GM10266 (cell line): ENCODE results near the gene COPE.

Source experiments
- DNase-seq: peaks from one replicate; pipeline ENCODE4 v3.0.0; 2012; ENCODE audit errors: extremely low spot score
- TF ChIP-seq, protein P1 (sequence below): IDR thresholded peaks from 2 replicates; pipeline ENCODE4 v1.5.1; 2012; ENCODE audit warnings: mild to moderate bottlenecking, low read depth; ENCODE audit not compliant: control insufficient read depth, insufficient read depth; ENCODE audit errors: missing control alignments

Gene COPE

DNA sequence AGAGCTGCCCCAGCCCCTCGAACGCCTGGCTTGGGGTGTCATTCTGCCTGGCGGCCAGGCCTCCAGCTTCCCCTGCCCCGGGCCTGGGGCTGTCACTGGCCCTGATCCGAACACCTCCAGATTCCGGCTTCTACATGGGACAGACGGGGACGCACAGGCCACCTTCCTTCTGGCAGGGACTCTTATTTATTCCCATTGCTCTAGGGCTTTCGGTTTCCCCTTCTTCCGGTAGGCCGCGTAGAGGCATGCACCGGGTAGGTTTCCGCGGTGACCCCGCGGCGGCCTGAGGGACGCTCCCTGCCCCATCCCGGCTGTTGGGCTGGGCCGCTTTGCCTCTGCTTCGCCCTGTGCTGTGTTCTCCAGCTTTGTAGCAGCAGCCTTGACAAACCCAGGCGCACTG is 51.4 kb downstream of the COPE start:
- TF ChIP-seq, protein P1, sequence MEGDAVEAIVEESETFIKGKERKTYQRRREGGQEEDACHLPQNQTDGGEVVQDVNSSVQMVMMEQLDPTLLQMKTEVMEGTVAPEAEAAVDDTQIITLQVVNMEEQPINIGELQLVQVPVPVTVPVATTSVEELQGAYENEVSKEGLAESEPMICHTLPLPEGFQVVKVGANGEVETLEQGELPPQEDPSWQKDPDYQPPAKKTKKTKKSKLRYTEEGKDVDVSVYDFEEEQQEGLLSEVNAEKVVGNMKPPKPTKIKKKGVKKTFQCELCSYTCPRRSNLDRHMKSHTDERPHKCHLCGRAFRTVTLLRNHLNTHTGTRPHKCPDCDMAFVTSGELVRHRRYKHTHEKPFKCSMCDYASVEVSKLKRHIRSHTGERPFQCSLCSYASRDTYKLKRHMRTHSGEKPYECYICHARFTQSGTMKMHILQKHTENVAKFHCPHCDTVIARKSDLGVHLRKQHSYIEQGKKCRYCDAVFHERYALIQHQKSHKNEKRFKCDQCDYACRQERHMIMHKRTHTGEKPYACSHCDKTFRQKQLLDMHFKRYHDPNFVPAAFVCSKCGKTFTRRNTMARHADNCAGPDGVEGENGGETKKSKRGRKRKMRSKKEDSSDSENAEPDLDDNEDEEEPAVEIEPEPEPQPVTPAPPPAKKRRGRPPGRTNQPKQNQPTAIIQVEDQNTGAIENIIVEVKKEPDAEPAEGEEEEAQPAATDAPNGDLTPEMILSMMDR: no peak
- no peak for DNase-seq

- TF ChIP-seq, protein P1: no peak
- DNase-seq: no peak
Observed at GRCh38 chr19:18867199-18867598, 52.0 kb downstream of the COPE start.

DNA sequence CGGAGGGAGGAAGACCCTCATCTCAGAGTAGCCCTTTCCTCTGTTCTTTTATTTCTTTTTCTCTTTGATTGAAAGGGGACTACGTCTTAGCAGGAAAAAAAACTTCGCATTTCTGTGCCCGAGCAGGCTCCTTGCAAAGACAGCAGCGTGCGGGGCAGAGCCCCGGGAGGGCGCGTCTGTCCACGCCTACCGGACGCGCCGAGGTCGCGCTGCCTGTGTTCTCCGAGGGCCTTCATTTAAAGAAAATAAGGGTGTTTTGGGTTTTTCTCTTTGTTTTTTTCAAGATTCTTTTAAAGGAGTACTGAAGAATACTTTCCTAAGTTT is 52.4 kb downstream of the COPE start:
- no peak for DNase-seq
- TF ChIP-seq, protein P1: no peak

DNA sequence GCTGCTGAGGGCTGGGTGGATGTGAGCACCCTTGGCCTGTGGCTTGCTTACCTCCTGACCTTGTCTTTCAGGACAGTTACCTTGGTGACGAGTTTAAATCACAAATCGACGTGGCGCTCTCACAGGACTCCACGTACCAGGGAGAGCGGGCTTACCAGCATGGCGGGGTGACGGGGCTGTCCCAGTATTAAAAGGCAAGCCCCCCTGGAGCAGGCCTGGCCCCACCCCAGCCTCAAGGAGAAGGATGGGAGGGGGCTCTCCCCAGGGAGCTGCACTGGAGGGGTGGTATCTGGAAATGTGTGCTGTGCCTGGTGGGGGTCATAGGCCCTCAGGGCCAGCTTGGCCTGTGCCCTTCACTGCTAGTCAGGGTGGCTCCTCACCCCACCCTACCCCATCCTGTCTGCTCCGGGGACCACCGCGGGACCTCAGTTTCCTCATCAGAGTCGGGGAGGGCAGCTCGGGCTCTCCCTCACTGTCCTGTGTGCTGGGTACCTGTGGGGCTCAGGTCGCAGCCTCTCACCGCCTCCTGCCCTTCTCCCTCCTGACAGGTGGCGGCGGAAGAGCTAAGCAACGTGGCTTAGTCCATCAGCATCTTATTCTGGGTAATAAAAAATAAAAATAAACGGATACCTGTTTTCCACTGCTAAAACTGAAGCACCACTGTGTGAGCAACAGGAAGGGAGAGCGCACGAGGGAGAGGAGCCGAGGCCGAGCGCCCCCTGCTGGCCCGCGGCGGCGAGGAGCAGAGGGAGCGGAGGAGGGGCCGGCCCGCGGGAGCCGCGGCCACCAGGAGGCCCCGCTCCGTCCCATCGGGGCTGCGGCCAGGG is 53.0 kb downstream of the COPE start:
- DNase-seq: peak; percentile 96
- TF ChIP-seq, protein P1: peak; percentile 92

GRCh38 chr19:18865106-18865972 is 53.8 kb downstream of the COPE start:
- DNase-seq: no peak
- TF ChIP-seq, protein P1: no peak

GRCh38 chr19:18863843-18864362 is 55.3 kb downstream of the COPE start:
- TF ChIP-seq, protein P1: no peak
- DNase-seq: no peak
